ENCODE measurements around the gene UBA1. TPM values are rescaled to one million over a fixed set of nuclear protein-coding genes. Genes with fewer than 3 reads are reported as not detected.

UBA1 gene
- total RNA-seq, 1 donor from 2014 or later: 168 TPM

DNA sequence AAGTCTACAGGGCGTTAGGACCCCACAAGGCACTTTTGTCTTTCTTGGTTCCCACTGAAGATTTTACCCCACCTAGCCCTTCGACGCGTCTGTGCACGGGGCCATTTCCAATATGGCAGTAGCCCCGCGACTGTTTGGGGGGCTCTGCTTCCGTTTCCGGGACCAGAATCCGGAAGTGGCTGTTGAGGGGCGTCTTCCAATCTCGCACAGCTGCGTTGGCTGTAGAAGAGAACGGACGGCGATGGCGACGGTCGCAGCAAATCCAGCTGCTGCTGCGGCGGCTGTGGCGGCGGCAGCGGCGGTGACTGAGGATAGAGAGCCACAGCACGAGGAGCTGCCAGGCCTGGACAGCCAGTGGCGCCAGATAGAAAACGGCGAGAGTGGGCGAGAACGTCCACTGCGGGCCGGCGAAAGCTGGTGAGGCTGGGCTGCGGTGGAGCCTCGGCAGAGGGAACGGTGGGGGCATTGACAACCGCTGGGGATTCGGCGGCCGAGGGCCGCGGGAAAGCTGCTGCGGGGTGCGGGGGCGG lies 39.2 kb downstream of the UBA1 start, which contains the start of gene USP11:
TSS of gene USP11 (plus strand) at position 207 of the 530 bp plus-strand sequence. CDS start at position 242, 35 bp downstream.
- intact Hi-C loops (cut with DNase I): no loop called here

GRCh38 chrX:47233333-47234113 lies 39.9 kb downstream of the UBA1 start:
- intact Hi-C loops (cut with DNase I): no loop called here
- Histone ChIP-seq H3K9me3 (no peaks in the 10 kb centered on the region), H3K27me3 (no peaks in the 10 kb centered on the region), H3K27ac (peak overlapping the region; percentile 98), H3K4me1 (peaks cover 5% of the 10 kb centered on the region), H3K36me3 (peaks cover 0 to 7% of the 10 kb centered on the region in 2 donors), H3K4me3 (peak overlapping the region; percentile 65 to 70)
- no peak for TF ChIP-seq CTCF (IDR thresholded peaks at IDR 0.05)
- TF ChIP-seq POLR2A (IDR thresholded peaks at IDR 0.05): peak in 1 of 2 donors; percentile 53
- TF ChIP-seq POLR2AphosphoS5 (IDR thresholded peaks at IDR 0.05; ENCODE audit: insufficient read depth in 1 of 2, low read depth in 1 of 2): peak in 1 of 2 donors; percentile 47
- DNase-seq (ENCODE audit: extremely low spot score in 2 of 2): peak in 1 of 2 donors; percentile 98

More for the DNA sequence above, 39.2 kb downstream of the UBA1 start, which contains the start of gene USP11:
- H3K27me3 ChIP-seq: no peaks in the 10 kb centered on the region
- H3K4me3 ChIP-seq: peak within 1 kb of the TSS; percentile 65 to 70
- H3K9me3 ChIP-seq: no peaks in the 10 kb centered on the region
- peak in 1 of 2 donors; percentile 76 for TF ChIP-seq POLR2AphosphoS5 (IDR thresholded peaks at IDR 0.05; ENCODE audit: insufficient read depth in 1 of 2, low read depth in 1 of 2)
- no peak for TF ChIP-seq CTCF (IDR thresholded peaks at IDR 0.05)
- peaks cover 0 to 9% of the 10 kb centered on the region in 2 donors for H3K36me3 ChIP-seq
- DNase-seq (ENCODE audit: extremely low spot score in 2 of 2): no peak
- H3K27ac ChIP-seq: peak within 1 kb of the TSS; percentile 98
- H3K4me1 ChIP-seq: peaks cover 5% of the 10 kb centered on the region

DNA sequence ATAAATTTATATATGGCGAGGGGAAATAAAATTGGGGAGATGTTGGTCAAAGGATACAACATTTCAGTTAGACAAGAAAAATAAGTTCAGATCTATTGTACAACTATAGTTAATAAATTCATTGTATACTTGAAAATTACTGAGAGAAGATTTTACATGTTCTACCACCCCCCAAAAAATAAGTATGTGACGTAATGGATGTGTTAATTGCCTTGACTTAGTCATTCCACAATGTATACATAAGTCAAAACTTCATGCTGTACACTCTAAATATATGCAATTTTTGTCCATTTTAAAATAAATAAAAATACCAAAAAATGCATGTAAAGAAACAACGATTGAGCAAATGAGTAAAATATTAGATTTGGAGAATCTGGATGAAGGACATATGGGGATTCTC lies 41.0 kb downstream of the UBA1 start:
- no peaks in the 10 kb centered on the region for H3K36me3 ChIP-seq
- peak overlapping the region in 1 of 2 donors; percentile 70 for H3K4me3 ChIP-seq
- intact Hi-C loops (cut with DNase I): no loop called here

DNA sequence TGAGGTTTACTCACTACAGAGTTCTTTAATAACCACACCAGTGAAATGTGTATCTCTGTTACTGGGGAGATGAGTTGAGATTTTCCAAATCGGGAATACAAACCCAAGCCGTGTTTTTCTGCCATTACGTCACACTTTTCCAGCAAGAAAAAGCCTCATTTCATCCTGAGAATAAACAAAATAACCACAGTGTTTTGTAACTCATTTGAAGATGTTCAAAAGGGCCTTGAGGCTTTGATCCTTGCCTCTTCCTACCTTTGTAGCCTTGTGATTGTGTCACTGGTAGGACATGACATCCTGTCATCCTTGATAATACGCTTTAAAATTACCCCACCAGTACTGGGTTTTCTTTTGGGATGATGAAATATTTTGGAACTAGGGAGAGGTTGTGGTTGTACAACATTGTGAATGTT lies 42.1 kb downstream of the UBA1 start:
- H3K9me3 ChIP-seq: no peaks in the 10 kb centered on the region
- DNase-seq (ENCODE audit: extremely low spot score in 2 of 2): no peak
- no peak overlapping the region for H3K4me3 ChIP-seq
- peaks cover 0 to 5% of the 10 kb centered on the region in 2 donors for H3K36me3 ChIP-seq
- peak overlapping the region; percentile 98 for H3K27ac ChIP-seq
- H3K27me3 ChIP-seq: no peaks in the 10 kb centered on the region
- intact Hi-C loops (cut with DNase I): no loop called here
- TF ChIP-seq POLR2AphosphoS5 (IDR thresholded peaks at IDR 0.05; ENCODE audit: insufficient read depth in 1 of 2, low read depth in 1 of 2) (no peak), POLR2A (IDR thresholded peaks at IDR 0.05) (no peak), CTCF (IDR thresholded peaks at IDR 0.05) (no peak)
- H3K4me1 ChIP-seq: peaks cover 9% of the 10 kb centered on the region

More for the DNA sequence above, 41.0 kb downstream of the UBA1 start:
- TF ChIP-seq POLR2AphosphoS5 (IDR thresholded peaks at IDR 0.05; ENCODE audit: insufficient read depth in 1 of 2, low read depth in 1 of 2) (no peak), CTCF (IDR thresholded peaks at IDR 0.05) (no peak), POLR2A (IDR thresholded peaks at IDR 0.05) (no peak)
- Histone ChIP-seq H3K27me3 (no peaks in the 10 kb centered on the region), H3K27ac (peak overlapping the region; percentile 98), H3K4me1 (peaks cover 9% of the 10 kb centered on the region), H3K9me3 (no peaks in the 10 kb centered on the region)
- DNase-seq (ENCODE audit: extremely low spot score in 2 of 2): no peak

Data from vagina (tissue), 2 donors.